Lung (tissue), 12 donors: Measurements from ENCODE around the gene SMPDL3B. TPM values are rescaled to one million over a fixed set of nuclear protein-coding genes. Genes with fewer than 3 reads are reported as not detected.

Source experiments
- ATAC-seq: fragments of 200-7000 bp; cut with Tn5 transposase; one replicate; pipeline ENCODE4 v1.9.1; 2020; ENCODE audit warnings: moderate number of reproducible peaks; ENCODE audit not compliant: insufficient read depth, low FRiP score
- DNase-seq, 3 donors: peaks; one replicate each; pipeline ENCODE4 v3.0.0-alpha.2; 2013 to 2017
- H3K27ac ChIP-seq, 2 donors: one replicate each; pipeline ENCODE4 v1.5.1; 2013; ENCODE audit warnings: mild to moderate bottlenecking in 2 of 2, moderate library complexity in 2 of 2, control low read depth in 1 of 2, inconsistent platforms in 1 of 2, low read depth in 1 of 2, low read length in 1 of 2
- H3K27me3 ChIP-seq, 3 donors: one replicate each; pipeline ENCODE4 v1.5.1; 2013; ENCODE audit warnings: low read length in 2 of 3; ENCODE audit not compliant: control insufficient read depth in 3 of 3, insufficient read depth in 3 of 3
- H3K36me3 ChIP-seq, 4 donors: one replicate each; pipeline ENCODE4 v1.5.1; 2013; ENCODE audit warnings: low read length in 4 of 4, mild to moderate bottlenecking in 1 of 4, moderate library complexity in 1 of 4; ENCODE audit not compliant: control insufficient read depth in 4 of 4, insufficient read depth in 4 of 4
- H3K4me1 ChIP-seq, 5 donors: one replicate each; pipeline ENCODE4 v1.5.1; 2013; ENCODE audit warnings: low read length in 5 of 5, mild to moderate bottlenecking in 2 of 5, moderate library complexity in 1 of 5; ENCODE audit not compliant: control insufficient read depth in 5 of 5, insufficient read depth in 5 of 5
- H3K4me3 ChIP-seq: one replicate; pipeline ENCODE4 v1.5.1; 2013; ENCODE audit warnings: mild to moderate bottlenecking, control low read depth, moderate library complexity
- H3K9ac ChIP-seq, 2 donors: one replicate each; pipeline ENCODE4 v1.5.1; 2013; ENCODE audit warnings: low read length in 2 of 2, control low read depth in 1 of 2; ENCODE audit not compliant: insufficient read depth in 1 of 2
- H3K9me3 ChIP-seq, 4 donors: one replicate each; pipeline ENCODE4 v1.5.1; 2013; ENCODE audit warnings: low read length in 3 of 4, mild to moderate bottlenecking in 1 of 4, moderate library complexity in 1 of 4; ENCODE audit not compliant: control insufficient read depth in 4 of 4, insufficient read depth in 3 of 4
- WGBS, 2 donors: extraction: QIAGEN DNeasy Blood & Tissue Kit; methylation state at CpG; one replicate each; pipeline ENCODE4 v1.1.7; 2013; 5-methylcytosine and 5-hydroxymethylcytosine counted together
- polyA plus RNA-seq, 2 donors: library from polyadenylated mRNA; stranded (reverse); fragments of 200-250 nt; gene quantifications; one replicate each; pipeline ENCODE4 v1.2.1, GENCODE V29; 2013
- total RNA-seq, 2 donors: library from RNA; depleted of rRNA in 1 of 2; stranded (reverse); fragments of >200 nt in 1 of 2; gene quantifications; one replicate each; pipeline ENCODE4 v1.2.1, GENCODE V29; 2014 to 2021
- TF ChIP-seq, protein P1 (sequence below): IDR thresholded peaks from 2 replicates; pipeline ENCODE4 v1.5.1; 2012; ENCODE audit warnings: mild to moderate bottlenecking; ENCODE audit errors: control extremely low read depth, extremely low read depth
- donor health status: control.
- donor health status: control.
- donor health status: Bipolar disorder and iron deficiency.
- donor health status: healthy.
- donor health status: DM: yes; HTN: yes; CAD: no.

Gene SMPDL3B
- total and polyA plus RNA-seq, 4 donors, result 6.4 to 17.6 (median 16.8) TPM

DNA sequence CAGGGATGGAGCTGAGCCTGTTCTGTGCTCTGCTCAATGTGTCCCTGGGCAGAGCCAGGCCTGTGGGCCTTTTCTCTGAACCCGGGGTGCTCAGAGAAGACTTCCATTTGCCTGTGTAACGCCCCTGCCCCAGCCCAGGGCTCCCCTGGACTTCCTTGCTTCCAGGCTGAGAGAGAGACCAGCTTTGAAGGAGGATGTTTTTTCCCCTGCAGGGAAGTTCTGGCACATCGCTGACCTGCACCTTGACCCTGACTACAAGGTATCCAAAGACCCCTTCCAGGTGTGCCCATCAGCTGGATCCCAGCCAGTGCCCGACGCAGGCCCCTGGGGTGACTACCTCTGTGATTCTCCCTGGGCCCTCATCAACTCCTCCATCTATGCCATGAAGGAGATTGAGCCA lies 10.2 kb downstream of the SMPDL3B start:
- no peaks in the 10 kb centered on the region for H3K36me3 ChIP-seq
- H3K4me1 ChIP-seq, result no peaks in the 10 kb centered on the region
- WGBS, 2 donors, result 92 to 96% methylated on average over 5 of the region's 5 CpGs
- no peak overlapping the region for H3K9ac ChIP-seq
- H3K27ac ChIP-seq, result no peak overlapping the region
- H3K4me3 ChIP-seq, result no peak overlapping the region
- DNase-seq, result no peak
- no peak for ATAC-seq
- H3K27me3 ChIP-seq, result no peaks in the 10 kb centered on the region
- no peaks in the 10 kb centered on the region for H3K9me3 ChIP-seq
- TF ChIP-seq, protein P1, sequence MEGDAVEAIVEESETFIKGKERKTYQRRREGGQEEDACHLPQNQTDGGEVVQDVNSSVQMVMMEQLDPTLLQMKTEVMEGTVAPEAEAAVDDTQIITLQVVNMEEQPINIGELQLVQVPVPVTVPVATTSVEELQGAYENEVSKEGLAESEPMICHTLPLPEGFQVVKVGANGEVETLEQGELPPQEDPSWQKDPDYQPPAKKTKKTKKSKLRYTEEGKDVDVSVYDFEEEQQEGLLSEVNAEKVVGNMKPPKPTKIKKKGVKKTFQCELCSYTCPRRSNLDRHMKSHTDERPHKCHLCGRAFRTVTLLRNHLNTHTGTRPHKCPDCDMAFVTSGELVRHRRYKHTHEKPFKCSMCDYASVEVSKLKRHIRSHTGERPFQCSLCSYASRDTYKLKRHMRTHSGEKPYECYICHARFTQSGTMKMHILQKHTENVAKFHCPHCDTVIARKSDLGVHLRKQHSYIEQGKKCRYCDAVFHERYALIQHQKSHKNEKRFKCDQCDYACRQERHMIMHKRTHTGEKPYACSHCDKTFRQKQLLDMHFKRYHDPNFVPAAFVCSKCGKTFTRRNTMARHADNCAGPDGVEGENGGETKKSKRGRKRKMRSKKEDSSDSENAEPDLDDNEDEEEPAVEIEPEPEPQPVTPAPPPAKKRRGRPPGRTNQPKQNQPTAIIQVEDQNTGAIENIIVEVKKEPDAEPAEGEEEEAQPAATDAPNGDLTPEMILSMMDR, result no peak

DNA sequence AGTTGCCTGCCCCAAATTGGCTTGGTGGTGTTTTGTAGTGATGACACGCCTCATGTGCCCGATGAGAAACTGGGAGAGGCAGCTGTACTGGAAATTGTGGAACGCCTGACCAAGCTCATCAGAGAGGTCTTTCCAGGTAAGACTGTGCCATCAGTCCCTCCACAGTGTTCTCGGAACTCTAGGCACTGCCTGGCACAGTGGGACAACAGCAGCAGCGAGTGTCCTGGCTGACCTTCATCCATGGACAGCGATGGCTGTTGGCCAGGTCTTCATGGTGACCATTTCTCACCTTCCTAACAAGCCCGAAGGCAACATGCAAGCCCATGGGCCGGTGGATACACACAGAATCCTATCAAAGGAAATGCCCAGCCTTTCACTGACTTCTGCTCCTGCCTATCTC lies 14.2 kb downstream of the SMPDL3B start:
- no peak for DNase-seq
- 92 to 95% methylated on average over 8 of the region's 8 CpGs for WGBS, 2 donors
- Histone ChIP-seq H3K4me1 (peaks cover 0 to 3% (median 0%) of the 10 kb centered on the region in 5 donors), H3K4me3 (no peak overlapping the region), H3K9me3 (no peaks in the 10 kb centered on the region), H3K27me3 (no peaks in the 10 kb centered on the region), H3K27ac (no peak overlapping the region), H3K9ac (no peak overlapping the region), H3K36me3 (no peaks in the 10 kb centered on the region)
- no peak for ATAC-seq
- TF ChIP-seq, protein P1, result no peak

DNA sequence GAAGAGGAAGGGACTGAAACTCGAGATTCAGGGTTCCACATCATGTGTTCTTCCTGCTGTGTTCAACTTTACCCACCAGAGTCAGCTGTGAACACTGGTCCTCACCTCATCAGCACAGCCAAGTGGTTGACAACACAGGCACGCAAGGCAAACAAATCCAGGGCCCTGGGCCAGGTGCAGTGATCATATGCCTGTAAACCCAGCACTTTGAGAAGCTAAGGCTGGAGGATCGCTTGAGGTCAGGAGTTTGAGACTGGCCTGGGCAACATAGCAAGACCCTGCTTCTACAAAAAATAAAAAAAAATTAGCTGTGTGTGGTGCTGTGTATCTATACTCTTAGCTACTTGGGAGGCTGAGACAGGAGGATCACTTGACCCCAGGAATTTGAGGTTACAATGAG lies 16.6 kb downstream of the SMPDL3B start:
- H3K36me3 ChIP-seq, result no peaks in the 10 kb centered on the region
- H3K27me3 ChIP-seq, result no peaks in the 10 kb centered on the region
- H3K27ac ChIP-seq, result no peak overlapping the region
- TF ChIP-seq, protein P1, result no peak
- H3K9me3 ChIP-seq, result no peaks in the 10 kb centered on the region
- peaks cover 0 to 3% (median 0%) of the 10 kb centered on the region in 5 donors for H3K4me1 ChIP-seq
- no peak overlapping the region for H3K4me3 ChIP-seq
- ATAC-seq (peak; percentile 47), DNase-seq (peak in 2 of 3 donors; percentile 33 to 47)
- H3K9ac ChIP-seq, result no peak overlapping the region
- 49 to 80% methylated on average over 3 of the region's 3 CpGs for WGBS, 2 donors

- DNase-seq (peak in 2 of 3 donors; percentile 36 to 55), ATAC-seq (no peak)
- Histone ChIP-seq H3K27ac (no peak overlapping the region), H3K9me3 (no peaks in the 10 kb centered on the region), H3K4me3 (no peak overlapping the region), H3K9ac (no peak overlapping the region), H3K27me3 (no peaks in the 10 kb centered on the region), H3K4me1 (peaks cover 0 to 3% (median 0%) of the 10 kb centered on the region in 5 donors), H3K36me3 (no peaks in the 10 kb centered on the region)
- TF ChIP-seq, protein P1, result no peak
- 64 to 82% methylated on average over 3 of the region's 3 CpGs for WGBS, 2 donors
Measured at GRCh38 chr1:27952147-27952546, 17.3 kb downstream of the SMPDL3B start.
